ENCODE measurements around the gene RFPL3.

Gene RFPL3

DNA sequence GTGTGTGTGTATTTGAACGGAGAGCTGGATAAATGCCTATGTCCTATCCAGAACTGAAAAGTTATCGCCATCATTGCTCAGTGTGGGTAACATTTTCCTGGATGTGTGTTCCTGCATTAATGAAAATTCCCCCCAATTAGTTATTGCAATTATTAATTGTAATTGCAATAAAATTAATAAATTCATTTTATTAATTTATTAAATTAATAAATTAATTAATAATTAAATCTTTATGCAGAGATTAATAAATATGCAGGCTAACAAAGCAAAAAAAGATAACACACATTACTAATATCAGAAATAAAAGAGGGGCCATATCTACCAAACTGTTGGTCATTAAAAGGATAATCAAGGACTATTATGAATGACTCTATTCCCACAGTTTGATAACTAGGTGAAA, 3.6 kb downstream of the RFPL3 start:
- in situ Hi-C loops (cut with MboI; ENCODE audit: low sequenced_read_pairs, unreplicated experiment) = no loop called here
- no peak for DNase-seq (ENCODE audit: low spot score)
- TF ChIP-seq, protein P1, sequence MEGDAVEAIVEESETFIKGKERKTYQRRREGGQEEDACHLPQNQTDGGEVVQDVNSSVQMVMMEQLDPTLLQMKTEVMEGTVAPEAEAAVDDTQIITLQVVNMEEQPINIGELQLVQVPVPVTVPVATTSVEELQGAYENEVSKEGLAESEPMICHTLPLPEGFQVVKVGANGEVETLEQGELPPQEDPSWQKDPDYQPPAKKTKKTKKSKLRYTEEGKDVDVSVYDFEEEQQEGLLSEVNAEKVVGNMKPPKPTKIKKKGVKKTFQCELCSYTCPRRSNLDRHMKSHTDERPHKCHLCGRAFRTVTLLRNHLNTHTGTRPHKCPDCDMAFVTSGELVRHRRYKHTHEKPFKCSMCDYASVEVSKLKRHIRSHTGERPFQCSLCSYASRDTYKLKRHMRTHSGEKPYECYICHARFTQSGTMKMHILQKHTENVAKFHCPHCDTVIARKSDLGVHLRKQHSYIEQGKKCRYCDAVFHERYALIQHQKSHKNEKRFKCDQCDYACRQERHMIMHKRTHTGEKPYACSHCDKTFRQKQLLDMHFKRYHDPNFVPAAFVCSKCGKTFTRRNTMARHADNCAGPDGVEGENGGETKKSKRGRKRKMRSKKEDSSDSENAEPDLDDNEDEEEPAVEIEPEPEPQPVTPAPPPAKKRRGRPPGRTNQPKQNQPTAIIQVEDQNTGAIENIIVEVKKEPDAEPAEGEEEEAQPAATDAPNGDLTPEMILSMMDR (IDR thresholded peaks at IDR 0.05; ENCODE audit: borderline replicate concordance, control extremely low read depth, extremely low read depth, insufficient read depth, missing control alignments) = no peak

GRCh38 chr22:32364210-32364609, 6.5 kb downstream of the RFPL3 start:
- TF ChIP-seq, protein P1 (IDR thresholded peaks at IDR 0.05; ENCODE audit: borderline replicate concordance, control extremely low read depth, extremely low read depth, insufficient read depth, missing control alignments) = no peak
- in situ Hi-C loops (cut with MboI; ENCODE audit: low sequenced_read_pairs, unreplicated experiment) = no loop called here
- no peak for DNase-seq (ENCODE audit: low spot score)

DNA sequence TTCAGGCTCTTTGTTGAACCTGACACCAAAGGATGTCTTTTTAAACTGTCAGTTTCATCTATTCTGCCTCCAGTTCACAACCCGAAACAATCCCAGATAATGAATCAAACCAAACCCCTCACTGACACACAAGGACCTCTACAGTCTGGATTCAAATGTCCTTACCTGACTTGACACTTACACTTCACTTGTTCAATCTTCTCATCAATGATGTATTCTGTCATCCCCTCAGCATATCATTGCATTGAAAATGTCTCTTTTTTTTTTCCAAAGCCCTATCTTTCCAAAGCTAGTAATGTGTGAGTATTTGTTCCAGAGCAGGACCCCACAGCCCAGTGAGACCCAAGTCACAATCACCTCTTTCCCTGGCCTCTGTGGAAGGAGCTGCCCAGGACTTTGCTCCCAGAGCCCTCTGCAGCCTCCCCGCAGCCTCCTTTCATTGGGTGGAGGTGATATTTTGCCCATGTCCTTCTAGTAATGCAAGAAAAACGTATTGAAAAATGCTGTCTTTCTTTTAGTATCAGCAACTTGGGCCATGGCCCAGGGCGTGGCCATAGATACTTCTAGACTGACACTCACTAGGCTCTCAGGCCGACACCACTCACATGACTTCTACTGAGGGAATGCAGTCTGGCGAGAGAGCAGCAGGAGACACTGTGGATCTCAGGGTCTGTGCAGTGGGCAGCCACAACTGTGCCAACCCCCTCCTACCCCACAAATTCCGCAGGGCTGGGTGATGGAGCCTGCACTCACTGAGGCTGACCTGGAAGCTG, 18.2 kb downstream of the RFPL3 start:
- no peak for DNase-seq (ENCODE audit: low spot score)
- in situ Hi-C loops (cut with MboI; ENCODE audit: low sequenced_read_pairs, unreplicated experiment) = no loop called here
- TF ChIP-seq, protein P1 (IDR thresholded peaks at IDR 0.05; ENCODE audit: borderline replicate concordance, control extremely low read depth, extremely low read depth, insufficient read depth, missing control alignments) = no peak

- DNase-seq (ENCODE audit: low spot score) = no peak
- TF ChIP-seq, protein P1 (IDR thresholded peaks at IDR 0.05; ENCODE audit: borderline replicate concordance, control extremely low read depth, extremely low read depth, insufficient read depth, missing control alignments) = no peak
- in situ Hi-C loops (cut with MboI; ENCODE audit: low sequenced_read_pairs, unreplicated experiment) = no loop called here
These were observed 19.0 kb downstream of the RFPL3 start for GRCh38 chr22:32376681-32377080.

DNA sequence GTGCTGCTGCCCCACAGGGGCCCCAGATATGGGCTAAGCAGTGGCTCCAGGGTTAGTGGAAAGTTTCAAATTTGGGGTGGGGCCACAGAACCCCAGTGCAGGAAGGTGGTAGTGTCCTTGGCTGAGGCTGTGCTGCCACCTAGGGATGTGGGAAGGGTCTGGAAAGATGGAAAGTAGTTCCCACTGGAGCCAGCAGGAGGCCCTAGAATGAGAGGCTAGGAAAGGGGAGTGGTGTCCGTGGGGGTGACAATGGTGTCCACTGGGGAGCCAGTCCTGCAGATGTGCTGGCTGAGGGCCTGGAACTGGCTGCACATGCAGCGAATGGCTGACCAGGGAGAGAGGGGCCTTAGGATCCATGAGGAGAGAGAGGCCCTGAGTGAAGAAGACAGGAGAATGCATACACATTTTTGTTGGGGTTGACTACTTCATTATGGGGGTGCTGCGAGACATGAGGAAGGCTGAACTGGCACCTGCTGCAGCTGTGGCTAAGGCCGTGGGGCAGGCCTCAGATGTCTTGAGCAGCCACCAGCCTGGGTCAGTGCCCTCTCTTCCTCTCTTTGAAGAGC, 21.1 kb downstream of the RFPL3 start:
- DNase-seq (ENCODE audit: low spot score) = no peak

GRCh38 chr22:32380991-32381390, 23.3 kb downstream of the RFPL3 start:
- in situ Hi-C loops (cut with MboI; ENCODE audit: low sequenced_read_pairs, unreplicated experiment) = no loop called here
- TF ChIP-seq, protein P1 (IDR thresholded peaks at IDR 0.05; ENCODE audit: borderline replicate concordance, control extremely low read depth, extremely low read depth, insufficient read depth, missing control alignments) = no peak
- no peak for DNase-seq (ENCODE audit: low spot score)

More for the DNA sequence above, 21.1 kb downstream of the RFPL3 start:
- TF ChIP-seq, protein P1 (IDR thresholded peaks at IDR 0.05; ENCODE audit: borderline replicate concordance, control extremely low read depth, extremely low read depth, insufficient read depth, missing control alignments) = no peak
- in situ Hi-C loops (cut with MboI; ENCODE audit: low sequenced_read_pairs, unreplicated experiment) = no loop called here
